HepG2 (cell line): ENCODE results near the gene POLR1F. TPM values are rescaled to one million over a fixed set of nuclear protein-coding genes. Genes with fewer than 3 reads are reported as not detected.

Source experiments
- AGO2 ChIP-seq: fragments of 200-400 bp; formaldehyde crosslinking; optimal IDR thresholded peaks from 2 replicates; pipeline ENCODE3; 2017; ENCODE audit warnings: mild to moderate bottlenecking, low read depth, low read length, moderate library complexity
- ARHGAP35 ChIP-seq: sonication (generic); formaldehyde crosslinking; IDR thresholded peaks from 2 replicates; pipeline ENCODE4 v1.9.0; 2022; ENCODE audit warnings: mild to moderate bottlenecking, inconsistent platforms, moderate library complexity, missing genetic modification reagents, borderline replicate concordance
- ARID4A ChIP-seq: sonication (generic); formaldehyde crosslinking; IDR thresholded peaks from 2 replicates; pipeline ENCODE4 v1.5.0; 2020; ENCODE audit warnings: mild to moderate bottlenecking, missing genetic modification reagents, borderline replicate concordance
- BATF2 ChIP-seq: sonication (generic); formaldehyde crosslinking; IDR thresholded peaks from 2 replicates; pipeline ENCODE4 v1.8.0; 2022; ENCODE audit warnings: mild to moderate bottlenecking, missing genetic modification reagents, moderate library complexity
- CENPBD1 ChIP-seq: sonication (generic); formaldehyde crosslinking; IDR thresholded peaks from 2 replicates; pipeline ENCODE4 v1.8.0; 2022; ENCODE audit warnings: missing genetic modification reagents, low read depth, mild to moderate bottlenecking, borderline replicate concordance
- CREB3 ChIP-seq: sonication (generic); formaldehyde crosslinking; IDR thresholded peaks from 2 replicates; pipeline ENCODE4 v1.5.0; 2020; ENCODE audit warnings: missing genetic modification reagents
- EED ChIP-seq: sonication (generic); formaldehyde crosslinking; IDR thresholded peaks from 2 replicates; pipeline ENCODE4 v1.5.0; 2020; ENCODE audit warnings: mild to moderate bottlenecking, missing genetic modification reagents
- FUBP1 ChIP-seq: sonication (generic); formaldehyde crosslinking; IDR thresholded peaks from 2 replicates; pipeline ENCODE4 v1.5.1; 2020; ENCODE audit warnings: missing genetic modification reagents, mild to moderate bottlenecking, borderline replicate concordance
- HMGXB3 ChIP-seq: sonication (generic); formaldehyde crosslinking; IDR thresholded peaks from 2 replicates; pipeline ENCODE4 v1.4.0; 2020; ENCODE audit warnings: missing genetic modification reagents, borderline replicate concordance
- SIN3B ChIP-seq: fragments of 150-350 bp; IDR thresholded peaks from 2 replicates; pipeline ENCODE4 v1.6.1; 2014; ENCODE audit warnings: low read length
- TAF1 ChIP-seq: sonication (generic); formaldehyde crosslinking; IDR thresholded peaks from 2 replicates; pipeline ENCODE4 v1.4.0; 2020; ENCODE audit warnings: missing genetic modification reagents
- ZBTB42 ChIP-seq: sonication (generic); formaldehyde crosslinking; IDR thresholded peaks from 2 replicates; pipeline ENCODE4 v1.5.0; 2020; ENCODE audit warnings: mild to moderate bottlenecking, missing genetic modification reagents
- polyA plus RNA-seq, 8 experiments: library from polyadenylated mRNA; depleted of rRNA in 3 of 8; stranded (reverse) in 7 of 8; unstranded in 1 of 8; fragments of >200 nt; fragmentation: Illumina TruSeq in 4 of 8; extraction: Trizol in 4 of 8; gene quantifications; 2 replicates each; pipeline versions ENCODE4 v1.2.1 to v1.2.3, GENCODE V29; 2011 to 2016; ENCODE audit warnings: low read depth in 4 of 8, missing spikeins in 1 of 8, mixed read lengths in 1 of 8; ENCODE audit not compliant: insufficient read depth in 1 of 8
- total RNA-seq, 5 experiments: library from RNA; depleted of rRNA; stranded (reverse); fragments of >200 nt; fragmentation: Illumina TruSeq; extraction: Trizol; gene quantifications; 2 replicates each; pipeline ENCODE4 v1.2.3, GENCODE V29; 2016; ENCODE audit warnings: low read depth in 1 of 5

Gene POLR1F
- total and polyA plus RNA-seq, 2 of the 13 experiments (the other 11 are each of a cell fraction or from before 2014, with no cell fraction given): 8.0 to 14.9 TPM

GRCh38 chr7:19708397-19709248 is at the start of gene POLR1F (continued):
- TF ChIP-seq FUBP1 (CRISPR knock-in tag) (0 out of 2 replicates have a peak, but pooled peaks have one; percentile 32), SIN3B (peak; percentile 91), AGO2 (peak; percentile 21), ARHGAP35 (CRISPR knock-in tag) (0 out of 2 replicates have a peak, but pooled peaks have one; percentile 56), BATF2 (CRISPR knock-in tag) (peak; percentile 77; the same call in 1 of the 2 replicates), HMGXB3 (CRISPR knock-in tag) (peak; percentile 52; the same call in 1 of the 2 replicates), ARID4A (CRISPR knock-in tag) (peak; percentile 93), ZBTB42 (CRISPR knock-in tag) (0 out of 2 replicates have a peak, but pooled peaks have one; percentile 34), CENPBD1 (no peak), TAF1 (peak; percentile 90), CREB3 (CRISPR knock-in tag) (no peak), EED (peak; percentile 68; the same call in 1 of the 2 replicates)
